HepG2 (cell line): Measurements from ENCODE around the gene NEU1. TPM values are rescaled to one million over a fixed set of nuclear protein-coding genes. Genes with fewer than 3 reads are reported as not detected.

ENCODE experiments used
- ARNTL ChIP-seq: sonication (generic); formaldehyde crosslinking; IDR thresholded peaks from 2 replicates; pipeline ENCODE4 v1.4.0; 2020; ENCODE audit warnings: mild to moderate bottlenecking, missing genetic modification reagents
- ELF4 ChIP-seq: sonication (generic); formaldehyde crosslinking; IDR thresholded peaks from 2 replicates; pipeline ENCODE4 v1.5.0; 2020; ENCODE audit warnings: missing genetic modification reagents, mild to moderate bottlenecking, moderate library complexity, borderline replicate concordance
- FOSL2 ChIP-seq: sonication (generic); formaldehyde crosslinking; IDR thresholded peaks from 2 replicates; pipeline ENCODE4 v1.4.0; 2020; ENCODE audit warnings: missing genetic modification reagents
- FOXM1 ChIP-seq: sonication (generic); formaldehyde crosslinking; IDR thresholded peaks from 2 replicates; pipeline ENCODE4 v1.5.0; 2020; ENCODE audit warnings: missing genetic modification reagents
- HDAC2 ChIP-seq: sonication (generic); formaldehyde crosslinking; IDR thresholded peaks from 2 replicates; pipeline ENCODE4 v1.4.0; 2020; ENCODE audit warnings: missing genetic modification reagents
- MED13 ChIP-seq: sonication (generic); formaldehyde crosslinking; IDR thresholded peaks from 2 replicates; pipeline ENCODE4 v1.5.0; 2020; ENCODE audit warnings: missing genetic modification reagents
- MED8 ChIP-seq: sonication (generic); formaldehyde crosslinking; IDR thresholded peaks from 2 replicates; pipeline ENCODE4 v1.8.1; 2023; ENCODE audit warnings: mild to moderate bottlenecking, missing genetic modification reagents; ENCODE audit not compliant: insufficient replicate concordance
- NCOA1 ChIP-seq: sonication (generic); formaldehyde crosslinking; IDR thresholded peaks from 2 replicates; pipeline ENCODE4 v1.9.0; 2021; ENCODE audit warnings: missing genetic modification reagents
- NFKBIZ ChIP-seq: IDR thresholded peaks from 2 replicates; pipeline ENCODE4 v1.6.1; 2018; ENCODE audit warnings: missing genetic modification reagents, missing compliant biosample characterization
- PCBP1 ChIP-seq: fragments of 200-400 bp; formaldehyde crosslinking; IDR thresholded peaks from 2 replicates; pipeline ENCODE4 v1.6.1; 2017; ENCODE audit warnings: mild to moderate bottlenecking, low read depth, low read length, borderline replicate concordance
- PRDM15 ChIP-seq: sonication (generic); formaldehyde crosslinking; IDR thresholded peaks from 2 replicates; pipeline ENCODE4 v1.4.0; 2020; ENCODE audit warnings: missing genetic modification reagents
- RXRB ChIP-seq: IDR thresholded peaks from 2 replicates; pipeline ENCODE4 v1.6.1; 2016; ENCODE audit warnings: borderline replicate concordance, missing genetic modification reagents, missing compliant biosample characterization
- ZNF20 ChIP-seq: sonication (generic); formaldehyde crosslinking; IDR thresholded peaks from 2 replicates; pipeline ENCODE4 v1.4.0; 2020; ENCODE audit warnings: mild to moderate bottlenecking, moderate library complexity, missing genetic modification reagents
- ZNF33B ChIP-seq: sonication (generic); formaldehyde crosslinking; IDR thresholded peaks from 2 replicates; pipeline ENCODE4 v1.5.1; 2020; ENCODE audit warnings: mild to moderate bottlenecking, missing genetic modification reagents
- ZNF484 ChIP-seq: sonication (generic); formaldehyde crosslinking; IDR thresholded peaks from 2 replicates; pipeline ENCODE4 v1.5.1; 2020; ENCODE audit warnings: mild to moderate bottlenecking, low read depth, missing genetic modification reagents, borderline replicate concordance
- ZNF512 ChIP-seq: sonication (generic); formaldehyde crosslinking; IDR thresholded peaks from 2 replicates; pipeline ENCODE4 v1.4.0; 2020; ENCODE audit warnings: mild to moderate bottlenecking, missing genetic modification reagents
- ZNF724P ChIP-seq: sonication (generic); formaldehyde crosslinking; IDR thresholded peaks from 2 replicates; pipeline ENCODE4 v1.8.0; 2022; ENCODE audit warnings: missing genetic modification reagents, borderline replicate concordance
- ZNF772 ChIP-seq: sonication (generic); formaldehyde crosslinking; IDR thresholded peaks from 2 replicates; pipeline ENCODE4 v1.5.0; 2020; ENCODE audit warnings: mild to moderate bottlenecking, missing genetic modification reagents
- polyA plus RNA-seq, 8 experiments: library from polyadenylated mRNA; depleted of rRNA in 3 of 8; stranded (reverse) in 7 of 8; unstranded in 1 of 8; fragments of >200 nt; fragmentation: Illumina TruSeq in 4 of 8; extraction: Trizol in 4 of 8; gene quantifications; 2 replicates each; pipeline versions ENCODE4 v1.2.1 to v1.2.3, GENCODE V29; 2011 to 2016; ENCODE audit warnings: low read depth in 4 of 8, missing spikeins in 1 of 8, mixed read lengths in 1 of 8; ENCODE audit not compliant: insufficient read depth in 1 of 8
- total RNA-seq, 5 experiments: library from RNA; depleted of rRNA; stranded (reverse); fragments of >200 nt; fragmentation: Illumina TruSeq; extraction: Trizol; gene quantifications; 2 replicates each; pipeline ENCODE4 v1.2.3, GENCODE V29; 2016; ENCODE audit warnings: low read depth in 1 of 5
- TF ChIP-seq, protein P1 (sequence below): sonication (generic); formaldehyde crosslinking; IDR thresholded peaks from 2 replicates; pipeline ENCODE4 v1.9.0; 2021; ENCODE audit warnings: missing genetic modification reagents, borderline replicate concordance
- TF ChIP-seq, protein P2 (sequence below): IDR thresholded peaks from 2 replicates; pipeline ENCODE4 v1.6.1; 2018; ENCODE audit warnings: missing genetic modification reagents

NEU1 gene
- total and polyA plus RNA-seq, 2 of the 13 experiments (the other 11 are each of a cell fraction or from before 2014, with no cell fraction given) = 215 to 297 TPM

GRCh38 chr6:31827286-31828079, 35.1 kb downstream of the NEU1 start, which contains the start of gene HSPA1B (continued):
- TF ChIP-seq, protein P1, sequence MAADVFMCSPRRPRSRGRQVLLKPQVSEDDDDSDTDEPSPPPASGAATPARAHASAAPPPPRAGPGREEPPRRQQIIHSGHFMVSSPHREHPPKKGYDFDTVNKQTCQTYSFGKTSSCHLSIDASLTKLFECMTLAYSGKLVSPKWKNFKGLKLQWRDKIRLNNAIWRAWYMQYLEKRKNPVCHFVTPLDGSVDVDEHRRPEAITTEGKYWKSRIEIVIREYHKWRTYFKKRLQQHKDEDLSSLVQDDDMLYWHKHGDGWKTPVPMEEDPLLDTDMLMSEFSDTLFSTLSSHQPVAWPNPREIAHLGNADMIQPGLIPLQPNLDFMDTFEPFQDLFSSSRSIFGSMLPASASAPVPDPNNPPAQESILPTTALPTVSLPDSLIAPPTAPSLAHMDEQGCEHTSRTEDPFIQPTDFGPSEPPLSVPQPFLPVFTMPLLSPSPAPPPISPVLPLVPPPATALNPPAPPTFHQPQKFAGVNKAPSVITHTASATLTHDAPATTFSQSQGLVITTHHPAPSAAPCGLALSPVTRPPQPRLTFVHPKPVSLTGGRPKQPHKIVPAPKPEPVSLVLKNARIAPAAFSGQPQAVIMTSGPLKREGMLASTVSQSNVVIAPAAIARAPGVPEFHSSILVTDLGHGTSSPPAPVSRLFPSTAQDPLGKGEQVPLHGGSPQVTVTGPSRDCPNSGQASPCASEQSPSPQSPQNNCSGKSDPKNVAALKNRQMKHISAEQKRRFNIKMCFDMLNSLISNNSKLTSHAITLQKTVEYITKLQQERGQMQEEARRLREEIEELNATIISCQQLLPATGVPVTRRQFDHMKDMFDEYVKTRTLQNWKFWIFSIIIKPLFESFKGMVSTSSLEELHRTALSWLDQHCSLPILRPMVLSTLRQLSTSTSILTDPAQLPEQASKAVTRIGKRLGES (CRISPR knock-in tag) = peak; percentile 77; the same call in 1 of the 2 replicates
- TF ChIP-seq PRDM15 (0 out of 2 replicates have a peak, but pooled peaks have one; percentile 33), ZNF724P (CRISPR knock-in tag) (peak; percentile 86; the same call in 1 of the 2 replicates), ZNF512 (no peak), FOXM1 (CRISPR knock-in tag) (no peak), RXRB (peak; percentile 45), FOSL2 (peak; percentile 45), ELF4 (CRISPR knock-in tag) (no peak), ARNTL (CRISPR knock-in tag) (no peak), NFKBIZ (CRISPR knock-in tag) (peak; percentile 65; the same call in 1 of the 2 replicates), ZNF20 (CRISPR knock-in tag) (no peak), NCOA1 (no peak), MED13 (peak; percentile 81; the same call in 1 of the 2 replicates), MED8 (CRISPR knock-in tag) (peak; percentile 43), PCBP1 (peak; percentile 46; the same call in 1 of the 2 replicates), ZNF33B (CRISPR knock-in tag) (no peak), ZNF772 (CRISPR knock-in tag) (peak; percentile 89), HDAC2 (CRISPR knock-in tag) (peak; percentile 51), ZNF484 (no peak; the same call in 1 of the 2 replicates)
- TF ChIP-seq, protein P2, sequence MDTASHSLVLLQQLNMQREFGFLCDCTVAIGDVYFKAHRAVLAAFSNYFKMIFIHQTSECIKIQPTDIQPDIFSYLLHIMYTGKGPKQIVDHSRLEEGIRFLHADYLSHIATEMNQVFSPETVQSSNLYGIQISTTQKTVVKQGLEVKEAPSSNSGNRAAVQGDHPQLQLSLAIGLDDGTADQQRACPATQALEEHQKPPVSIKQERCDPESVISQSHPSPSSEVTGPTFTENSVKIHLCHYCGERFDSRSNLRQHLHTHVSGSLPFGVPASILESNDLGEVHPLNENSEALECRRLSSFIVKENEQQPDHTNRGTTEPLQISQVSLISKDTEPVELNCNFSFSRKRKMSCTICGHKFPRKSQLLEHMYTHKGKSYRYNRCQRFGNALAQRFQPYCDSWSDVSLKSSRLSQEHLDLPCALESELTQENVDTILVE (CRISPR knock-in tag) = peak; percentile 84
